GM20431 (cell line): Measurements from ENCODE around the gene SERPINI1.
"Not testable (repeated sequence)": the region's sequence is repeated elsewhere in the genome, so short reads cannot be mapped to it uniquely, and the experiment has no call there.

Experiments used
- in situ Hi-C: fragments of 300-500 bp; cut with MseI, MboI; formaldehyde crosslinking; loops from one replicate; pipeline ENCODE4 v1.15.0; 2020; ENCODE audit warnings: low sequenced_read_pairs; ENCODE audit not compliant: unreplicated experiment

The SERPINI1 gene

DNA sequence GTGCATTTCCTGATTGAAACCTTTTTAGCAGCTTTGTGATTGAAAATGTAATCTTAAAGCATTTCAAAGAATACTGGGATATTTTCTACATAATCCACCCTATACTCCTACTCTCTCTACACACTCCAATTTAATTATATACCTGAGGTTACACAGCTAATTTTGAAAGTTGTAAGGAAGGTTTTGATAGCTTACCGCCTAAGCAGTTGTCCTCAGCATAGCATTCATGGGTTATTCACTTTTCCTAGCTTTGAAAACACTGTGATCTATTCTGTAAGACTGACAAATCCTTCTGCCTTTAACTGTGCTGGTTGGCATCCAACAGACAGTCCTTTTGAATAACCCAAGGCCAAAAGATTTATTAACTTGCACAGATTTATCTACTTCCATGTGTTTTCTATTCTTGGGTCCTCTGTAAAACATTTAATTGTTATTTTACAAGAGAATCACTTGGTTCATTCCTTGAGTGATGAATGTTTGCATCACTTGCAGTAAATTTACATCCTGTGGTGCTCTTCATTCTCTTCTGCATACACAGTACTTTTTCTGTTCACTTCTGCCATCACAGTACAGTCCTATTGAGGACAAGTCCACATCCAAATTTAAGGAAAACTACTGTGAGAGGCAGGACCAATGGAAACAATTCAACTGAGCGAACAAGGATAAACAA is 44.8 kb downstream of the SERPINI1 start:
- in situ Hi-C loops, result no loop called here

DNA sequence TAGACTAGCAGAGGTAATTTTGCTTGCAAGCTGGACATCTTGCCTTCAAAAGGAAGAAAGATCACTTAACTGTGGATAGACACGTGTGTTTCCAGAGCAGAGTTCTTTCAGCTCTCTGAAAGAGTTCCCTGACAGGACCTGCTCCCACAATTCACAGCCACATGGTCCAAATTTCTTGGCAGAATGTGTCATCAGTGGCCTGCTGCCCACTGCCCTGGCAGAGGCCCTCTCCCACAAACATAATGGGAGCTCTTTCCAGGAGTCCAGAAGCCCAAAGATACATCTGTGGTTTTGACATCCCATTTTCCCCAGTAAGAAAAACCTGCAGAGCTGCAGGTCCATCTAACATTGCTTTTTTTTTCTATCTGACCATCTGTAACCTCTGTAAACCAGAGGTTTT is 48.3 kb downstream of the SERPINI1 start:
- in situ Hi-C loops, result no loop called here

- in situ Hi-C loops, result no loop called here
Observed at GRCh38 chr3:167785790-167786189, 50.3 kb downstream of the SERPINI1 start.

- in situ Hi-C loops, result no loop called here
Observed at GRCh38 chr3:167787440-167787839, 51.9 kb downstream of the SERPINI1 start.

GRCh38 chr3:167798443-167798842 is 62.9 kb downstream of the SERPINI1 start:
- in situ Hi-C loops, result no loop called here

GRCh38 chr3:167808910-167809309 is 73.4 kb downstream of the SERPINI1 start:
- in situ Hi-C loops, result no loop called here

GRCh38 chr3:167810236-167810635 is 74.7 kb downstream of the SERPINI1 start:
- in situ Hi-C loops, result no loop called here

DNA sequence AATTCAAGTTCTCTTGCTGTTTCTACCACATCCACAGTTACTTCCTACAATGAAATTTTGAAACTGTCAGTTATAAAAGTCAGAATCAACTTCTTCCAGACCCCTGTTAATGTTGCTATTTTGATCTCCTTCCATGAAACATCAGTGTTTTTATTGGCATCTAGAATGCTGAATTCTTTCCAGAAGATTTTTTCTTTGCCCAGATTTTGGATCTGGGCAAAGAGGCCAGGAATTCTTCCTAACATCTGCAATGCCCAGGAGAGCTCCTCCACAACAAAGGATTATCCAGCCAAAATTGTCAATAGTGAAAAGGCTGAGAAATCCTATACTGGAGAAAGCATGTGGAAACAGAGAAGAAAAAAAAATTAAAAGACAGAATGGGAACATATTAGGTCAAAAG is 75.5 kb downstream of the SERPINI1 start:
- in situ Hi-C loops, result no loop called here

DNA sequence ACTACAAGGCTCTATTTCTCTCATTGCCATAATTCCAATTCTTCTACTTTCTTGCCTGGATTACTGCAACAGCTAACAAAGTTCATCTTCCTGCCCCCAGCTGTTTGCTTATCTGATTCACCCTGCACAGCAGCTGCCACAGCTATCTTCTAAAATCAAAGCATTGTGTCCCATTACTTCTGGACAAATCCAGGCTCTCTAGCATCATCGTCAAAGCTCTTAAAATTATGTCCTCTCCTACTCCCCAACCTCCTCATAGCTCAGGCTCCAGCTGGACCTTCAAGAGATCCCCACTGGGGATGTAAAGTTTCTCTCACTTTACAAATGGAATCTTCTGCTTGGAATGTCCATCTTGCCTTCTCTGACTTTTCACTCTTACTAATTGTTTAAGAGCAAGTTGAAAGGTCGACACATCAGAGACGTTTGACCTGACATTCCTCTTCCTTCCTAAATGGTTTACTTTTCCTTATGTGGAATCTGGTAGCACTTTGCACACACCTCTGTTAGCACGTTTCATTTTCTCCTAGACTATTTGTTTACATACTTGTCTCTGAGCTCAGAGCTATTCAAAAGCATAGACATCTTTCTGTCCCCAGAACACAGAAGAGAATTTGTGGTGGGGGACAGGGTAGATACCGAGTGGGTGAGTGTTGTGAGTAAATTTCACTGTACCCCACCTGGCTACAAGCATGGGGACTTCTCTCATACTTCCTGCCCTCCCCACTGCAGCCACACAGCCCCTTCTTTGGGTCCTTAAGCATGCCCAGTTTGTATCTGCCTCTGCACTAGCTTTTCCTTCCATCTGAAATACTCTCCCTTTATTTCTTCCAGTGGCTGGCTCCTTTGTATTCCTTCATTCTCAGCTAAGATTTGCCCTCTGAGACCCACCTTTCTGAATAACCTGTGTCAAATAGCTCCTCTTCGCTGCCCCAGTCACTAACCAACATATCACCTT is 77.9 kb downstream of the SERPINI1 start:
- in situ Hi-C loops, result no loop called here

DNA sequence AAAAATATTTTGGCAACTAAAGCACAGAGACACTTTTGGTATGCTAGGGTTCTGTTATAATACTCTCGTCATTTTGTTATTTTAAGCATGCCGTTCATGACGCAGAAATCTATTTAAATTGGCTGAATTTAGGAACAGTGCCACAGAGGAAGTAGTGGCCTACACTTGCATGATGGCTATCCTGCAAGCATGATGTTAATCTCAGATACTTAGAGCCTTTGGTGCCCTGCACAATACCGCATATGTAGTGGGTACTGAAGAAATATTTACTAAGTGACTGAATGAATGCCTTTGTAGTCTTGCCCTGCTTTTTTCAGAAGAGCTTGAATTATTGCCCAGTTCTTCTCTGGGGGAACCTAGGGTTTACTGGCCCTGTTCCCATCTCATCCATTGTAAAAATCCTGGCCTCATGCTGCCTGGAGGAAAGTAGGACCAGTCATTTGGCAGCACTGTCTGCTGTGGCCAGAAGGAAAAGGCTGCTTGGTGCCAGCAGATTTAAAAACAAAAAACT is 79.0 kb downstream of the SERPINI1 start:
- in situ Hi-C loops, result no loop called here

- in situ Hi-C loops, result no loop called here
Observed at GRCh38 chr3:167816953-167817352, 81.4 kb downstream of the SERPINI1 start.

- in situ Hi-C loops, result no loop called here
Observed at GRCh38 chr3:167820102-167820865, 84.8 kb downstream of the SERPINI1 start.

DNA sequence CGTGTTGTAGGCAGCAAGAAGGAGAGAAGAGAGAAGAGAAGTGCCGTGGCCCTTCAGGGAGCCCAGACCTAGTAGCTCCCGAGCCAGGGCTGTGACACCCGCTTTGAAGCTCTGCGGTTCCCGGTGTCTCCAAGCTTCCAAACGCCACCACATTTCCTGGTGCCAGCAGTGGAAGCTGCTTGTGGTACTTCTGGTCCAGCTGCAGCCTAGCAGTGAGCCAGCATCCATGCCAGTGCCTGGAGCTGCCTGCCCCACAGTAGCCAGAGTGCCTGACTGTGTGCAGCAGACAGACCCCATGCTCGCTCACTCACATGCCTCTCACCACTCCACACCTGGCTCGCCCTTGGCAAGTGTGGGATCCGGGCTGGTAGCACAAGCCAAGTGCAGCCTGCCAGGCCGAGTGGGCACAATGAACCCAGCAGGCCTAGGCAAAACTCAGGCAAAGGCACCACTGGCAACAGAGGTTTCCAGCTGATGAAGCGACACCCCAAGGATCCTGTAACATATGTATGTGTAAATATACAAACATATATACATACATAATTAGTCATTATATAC is 85.8 kb downstream of the SERPINI1 start:
- in situ Hi-C loops, result no loop called here

DNA sequence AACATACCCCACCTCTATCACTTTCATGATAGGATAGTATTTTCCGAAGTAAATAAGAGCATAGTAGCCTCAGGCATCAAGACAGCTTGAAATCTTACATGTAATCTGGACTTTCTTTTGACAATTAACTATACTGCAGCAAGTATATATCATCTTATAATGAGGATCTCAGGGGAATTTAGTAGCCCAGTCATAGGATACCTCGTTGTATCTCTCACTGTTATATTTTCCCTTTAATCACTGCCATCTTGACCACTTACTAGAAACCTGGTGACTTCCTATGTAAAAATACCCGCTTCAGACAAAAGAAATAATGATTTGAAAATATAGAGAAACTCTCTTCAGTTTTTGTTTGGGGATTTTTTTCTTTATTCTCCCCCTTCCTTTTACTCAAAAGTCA is 88.2 kb downstream of the SERPINI1 start:
- in situ Hi-C loops, result no loop called here

GRCh38 chr3:167827588-167827987 is 92.1 kb downstream of the SERPINI1 start:
- in situ Hi-C loops, result not testable (repeated sequence)

- in situ Hi-C loops, result no loop called here
Observed at GRCh38 chr3:167829071-167829470, 93.5 kb downstream of the SERPINI1 start.

GRCh38 chr3:167830007-167830406 is 94.5 kb downstream of the SERPINI1 start:
- in situ Hi-C loops, result no loop called here

- in situ Hi-C loops, result no loop called here
Observed at GRCh38 chr3:167835359-167835758, 99.8 kb downstream of the SERPINI1 start.

GRCh38 chr3:167835953-167836352 is 100.4 kb downstream of the SERPINI1 start:
- in situ Hi-C loops, result no loop called here

- in situ Hi-C loops, result no loop called here
Observed at GRCh38 chr3:167837466-167837865, 101.9 kb downstream of the SERPINI1 start.
